ENCODE data around the gene RGS12. TPM values are rescaled to one million over a fixed set of nuclear protein-coding genes. Genes with fewer than 3 reads are reported as not detected.

RGS12 gene
- total RNA-seq, 1 donor from 2014 or later: 116 TPM

GRCh38 chr4:3304831-3305609, 12.2 kb downstream of the RGS12 start:
- TF ChIP-seq CTCF (IDR thresholded peaks at IDR 0.05; ENCODE audit: unreplicated experiment): no peak
- H3K9me3 Mint-ChIP-seq (ENCODE audit: unreplicated experiment): no peaks in the 10 kb centered on the region
- DNase-seq (ENCODE audit: low spot score): no peak
- peaks cover 13% of the 10 kb centered on the region for H3K27me3 Mint-ChIP-seq (ENCODE audit: unreplicated experiment)
- no peak overlapping the region for H3K4me3 Mint-ChIP-seq (ENCODE audit: unreplicated experiment)
- peak overlapping the region; percentile 99 for H3K27ac Mint-ChIP-seq (ENCODE audit: unreplicated experiment)
- peaks cover 79% of the 10 kb centered on the region for H3K4me1 Mint-ChIP-seq (ENCODE audit: unreplicated experiment)
- H3K36me3 Mint-ChIP-seq (ENCODE audit: low read depth, unreplicated experiment): peaks cover 8% of the 10 kb centered on the region

- no peak for TF ChIP-seq CTCF (IDR thresholded peaks at IDR 0.05; ENCODE audit: unreplicated experiment)
- peak overlapping the region; percentile 76 for H3K4me3 Mint-ChIP-seq (ENCODE audit: unreplicated experiment)
- no peaks in the 10 kb centered on the region for H3K9me3 Mint-ChIP-seq (ENCODE audit: unreplicated experiment)
- H3K36me3 Mint-ChIP-seq (ENCODE audit: low read depth, unreplicated experiment): peaks cover 8% of the 10 kb centered on the region
- H3K27me3 Mint-ChIP-seq (ENCODE audit: unreplicated experiment): peaks cover 15% of the 10 kb centered on the region
- DNase-seq (ENCODE audit: low spot score): peak; percentile 47
- peak overlapping the region; percentile 99 for H3K27ac Mint-ChIP-seq (ENCODE audit: unreplicated experiment)
- peaks cover 84% of the 10 kb centered on the region for H3K4me1 Mint-ChIP-seq (ENCODE audit: unreplicated experiment)
Measured at GRCh38 chr4:3305610-3306371, 13.0 kb downstream of the RGS12 start.

- Mint-ChIP-seq H3K4me1 (ENCODE audit: unreplicated experiment) (peaks cover 85% of the 10 kb centered on the region), H3K9me3 (ENCODE audit: unreplicated experiment) (no peaks in the 10 kb centered on the region), H3K36me3 (ENCODE audit: low read depth, unreplicated experiment) (peaks cover 8% of the 10 kb centered on the region), H3K27ac (ENCODE audit: unreplicated experiment) (peak overlapping the region; percentile 99), H3K4me3 (ENCODE audit: unreplicated experiment) (no peak overlapping the region), H3K27me3 (ENCODE audit: unreplicated experiment) (peaks cover 13% of the 10 kb centered on the region)
- DNase-seq (ENCODE audit: low spot score): no peak
- TF ChIP-seq CTCF (IDR thresholded peaks at IDR 0.05; ENCODE audit: unreplicated experiment): no peak
Measured at GRCh38 chr4:3306450-3306849, 13.6 kb downstream of the RGS12 start.

GRCh38 chr4:3307060-3307459, 14.2 kb downstream of the RGS12 start:
- Mint-ChIP-seq H3K9me3 (ENCODE audit: unreplicated experiment) (no peaks in the 10 kb centered on the region), H3K4me3 (ENCODE audit: unreplicated experiment) (no peak overlapping the region), H3K4me1 (ENCODE audit: unreplicated experiment) (peaks cover 84% of the 10 kb centered on the region), H3K27me3 (ENCODE audit: unreplicated experiment) (peaks cover 13% of the 10 kb centered on the region), H3K27ac (ENCODE audit: unreplicated experiment) (peak overlapping the region; percentile 99), H3K36me3 (ENCODE audit: low read depth, unreplicated experiment) (peaks cover 4% of the 10 kb centered on the region)
- no peak for TF ChIP-seq CTCF (IDR thresholded peaks at IDR 0.05; ENCODE audit: unreplicated experiment)
- no peak for DNase-seq (ENCODE audit: low spot score)

- H3K9me3 Mint-ChIP-seq (ENCODE audit: unreplicated experiment): no peaks in the 10 kb centered on the region
- H3K4me3 Mint-ChIP-seq (ENCODE audit: unreplicated experiment): no peak overlapping the region
- H3K27ac Mint-ChIP-seq (ENCODE audit: unreplicated experiment): no peak overlapping the region
- peaks cover 13% of the 10 kb centered on the region for H3K27me3 Mint-ChIP-seq (ENCODE audit: unreplicated experiment)
- no peak for TF ChIP-seq CTCF (IDR thresholded peaks at IDR 0.05; ENCODE audit: unreplicated experiment)
- H3K36me3 Mint-ChIP-seq (ENCODE audit: low read depth, unreplicated experiment): peaks cover 5% of the 10 kb centered on the region
- peaks cover 81% of the 10 kb centered on the region for H3K4me1 Mint-ChIP-seq (ENCODE audit: unreplicated experiment)
- no peak for DNase-seq (ENCODE audit: low spot score)
Measured at GRCh38 chr4:3307486-3307885, 14.7 kb downstream of the RGS12 start.
